ENCODE data around the gene HOPX. TPM values are rescaled to one million over a fixed set of nuclear protein-coding genes. Genes with fewer than 3 reads are reported as not detected.

The HOPX gene, protein sequence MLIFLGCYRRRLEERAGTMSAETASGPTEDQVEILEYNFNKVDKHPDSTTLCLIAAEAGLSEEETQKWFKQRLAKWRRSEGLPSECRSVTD
- total RNA-seq, result 1 to 10 TPM in 2 of 4 donors, under 1 TPM in 2; 0.94 to 5.8 (median 2.1) TPM

DNA sequence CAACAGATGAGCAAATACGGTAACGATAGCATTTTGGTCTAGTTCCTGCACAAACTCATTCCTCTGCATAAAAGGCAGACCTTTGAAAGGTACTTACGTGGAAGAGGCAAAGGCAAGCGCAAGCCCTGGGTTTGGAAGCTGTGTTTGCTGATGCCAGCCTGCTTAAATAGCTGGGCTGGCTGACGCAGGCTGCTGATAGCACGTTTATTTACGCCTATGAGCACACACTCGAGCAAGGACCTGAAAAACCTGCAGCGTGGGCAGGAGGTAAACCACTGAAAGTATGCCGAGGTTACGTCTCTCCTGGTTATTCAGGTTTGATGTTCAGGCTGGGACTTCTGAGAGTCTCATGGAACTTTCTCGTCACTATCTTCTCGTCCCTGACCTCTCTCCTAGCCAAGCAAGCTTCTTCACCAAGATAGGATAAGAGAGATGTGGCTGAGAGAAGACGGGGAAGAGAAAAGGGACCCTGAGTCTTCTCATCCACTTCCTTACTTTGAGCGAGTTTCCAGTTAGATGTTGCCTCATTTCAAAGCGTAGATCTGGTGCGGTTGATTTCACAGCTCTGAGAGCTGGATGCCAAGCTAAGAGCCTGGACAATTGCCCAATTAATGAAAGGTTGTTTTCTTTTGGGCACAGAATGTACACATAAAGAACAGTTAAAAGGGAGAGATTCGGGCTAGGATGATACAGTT is at the start of gene HOPX:
TSS of gene HOPX (minus strand) at position 139 of the 695 bp plus-strand sequence. CDS start 23,480 bp downstream, outside the sequence.
- TF ChIP-seq, protein P1, sequence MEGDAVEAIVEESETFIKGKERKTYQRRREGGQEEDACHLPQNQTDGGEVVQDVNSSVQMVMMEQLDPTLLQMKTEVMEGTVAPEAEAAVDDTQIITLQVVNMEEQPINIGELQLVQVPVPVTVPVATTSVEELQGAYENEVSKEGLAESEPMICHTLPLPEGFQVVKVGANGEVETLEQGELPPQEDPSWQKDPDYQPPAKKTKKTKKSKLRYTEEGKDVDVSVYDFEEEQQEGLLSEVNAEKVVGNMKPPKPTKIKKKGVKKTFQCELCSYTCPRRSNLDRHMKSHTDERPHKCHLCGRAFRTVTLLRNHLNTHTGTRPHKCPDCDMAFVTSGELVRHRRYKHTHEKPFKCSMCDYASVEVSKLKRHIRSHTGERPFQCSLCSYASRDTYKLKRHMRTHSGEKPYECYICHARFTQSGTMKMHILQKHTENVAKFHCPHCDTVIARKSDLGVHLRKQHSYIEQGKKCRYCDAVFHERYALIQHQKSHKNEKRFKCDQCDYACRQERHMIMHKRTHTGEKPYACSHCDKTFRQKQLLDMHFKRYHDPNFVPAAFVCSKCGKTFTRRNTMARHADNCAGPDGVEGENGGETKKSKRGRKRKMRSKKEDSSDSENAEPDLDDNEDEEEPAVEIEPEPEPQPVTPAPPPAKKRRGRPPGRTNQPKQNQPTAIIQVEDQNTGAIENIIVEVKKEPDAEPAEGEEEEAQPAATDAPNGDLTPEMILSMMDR (IDR thresholded peaks at IDR 0.05; ENCODE audit: low read depth), result no peak

GRCh38 chr4:56730097-56730496 is 49.0 kb upstream of the HOPX start:
- TF ChIP-seq, protein P1 (IDR thresholded peaks at IDR 0.05; ENCODE audit: low read depth), result no peak

DNA sequence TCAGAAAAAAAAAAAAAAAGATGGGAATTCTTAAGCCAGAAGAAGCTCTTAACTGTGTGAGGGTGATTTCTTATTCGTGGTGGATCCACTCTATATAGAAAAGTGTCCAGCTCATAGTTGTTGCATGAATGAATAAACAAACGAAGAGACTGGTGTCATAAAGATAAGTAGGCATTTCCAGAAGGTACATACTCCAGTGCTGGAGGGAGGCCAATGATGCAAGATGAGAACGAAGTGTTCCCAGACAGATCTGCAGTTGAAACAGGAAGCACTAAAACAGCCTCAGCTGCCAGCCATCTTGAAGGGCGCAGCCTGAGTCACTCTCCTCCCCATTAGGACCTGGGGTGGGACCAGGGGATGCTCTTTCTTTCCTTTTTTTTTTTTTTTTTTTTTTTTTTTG is 47.4 kb upstream of the HOPX start:
- TF ChIP-seq, protein P1 (IDR thresholded peaks at IDR 0.05; ENCODE audit: low read depth), result no peak

GRCh38 chr4:56727150-56727549 is 46.1 kb upstream of the HOPX start:
- TF ChIP-seq, protein P1 (IDR thresholded peaks at IDR 0.05; ENCODE audit: low read depth), result no peak

DNA sequence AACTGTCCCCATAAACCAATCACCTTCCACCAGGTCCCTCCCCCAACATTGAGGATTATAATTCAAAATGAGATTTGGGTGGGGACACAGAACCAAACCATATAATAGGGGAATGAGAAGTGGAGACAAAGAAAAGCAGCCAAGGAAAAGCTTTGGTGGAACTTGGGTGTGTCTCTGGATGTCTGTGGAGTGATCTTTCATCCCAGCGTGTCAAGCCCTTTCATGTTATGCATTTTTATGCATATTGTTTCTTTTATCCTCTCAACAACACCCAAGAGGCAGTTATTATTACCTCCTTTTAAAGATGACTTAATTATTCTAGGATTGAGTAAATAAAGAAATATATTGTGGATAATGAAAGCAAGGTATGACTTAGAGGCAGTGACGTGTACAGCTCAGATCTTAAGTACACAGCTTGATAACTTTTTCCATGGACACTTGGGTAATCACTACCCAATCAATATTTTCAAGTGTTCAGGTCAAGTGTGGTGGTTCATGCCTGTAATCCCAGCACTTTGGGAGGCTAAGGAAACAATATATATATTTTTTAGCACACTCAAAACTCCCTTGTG is 42.6 kb upstream of the HOPX start:
- TF ChIP-seq, protein P1 (IDR thresholded peaks at IDR 0.05; ENCODE audit: low read depth), result no peak

GRCh38 chr4:56723201-56723605 is 42.1 kb upstream of the HOPX start:
- TF ChIP-seq, protein P1 (IDR thresholded peaks at IDR 0.05; ENCODE audit: low read depth), result no peak

DNA sequence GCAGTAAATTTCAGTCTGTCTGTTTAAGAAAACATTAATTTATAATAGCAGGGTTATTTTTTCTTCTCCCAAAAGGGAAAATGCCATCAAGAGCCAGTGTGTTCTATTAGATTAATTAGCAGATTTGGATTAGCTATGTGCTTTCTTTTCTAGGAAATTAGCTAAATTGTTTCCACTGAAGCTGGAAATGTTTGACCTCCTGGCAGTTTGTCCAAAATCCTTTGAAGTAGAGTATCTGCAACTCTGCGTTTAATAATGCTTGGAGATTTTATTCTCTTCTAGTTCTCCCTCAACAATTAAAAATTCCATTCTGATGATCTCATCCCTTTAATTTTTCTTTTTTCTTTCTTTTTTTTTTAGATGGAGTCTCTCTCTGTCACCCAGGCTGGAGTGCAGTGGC is 27.1 kb upstream of the HOPX start:
- TF ChIP-seq, protein P1 (IDR thresholded peaks at IDR 0.05; ENCODE audit: low read depth), result no peak
